ENCODE measurements around the gene PHAF1. TPM values are rescaled to one million over a fixed set of nuclear protein-coding genes. Genes with fewer than 3 reads are reported as not detected.
A peak's percentile ranks its signal among the peaks of the same experiment; 100 is the strongest.

PHAF1 gene
- total and polyA plus RNA-seq, 2 of the 13 experiments (the other 11 are each of a cell fraction or from before 2014, with no cell fraction given), result 48.3 to 174 TPM

DNA sequence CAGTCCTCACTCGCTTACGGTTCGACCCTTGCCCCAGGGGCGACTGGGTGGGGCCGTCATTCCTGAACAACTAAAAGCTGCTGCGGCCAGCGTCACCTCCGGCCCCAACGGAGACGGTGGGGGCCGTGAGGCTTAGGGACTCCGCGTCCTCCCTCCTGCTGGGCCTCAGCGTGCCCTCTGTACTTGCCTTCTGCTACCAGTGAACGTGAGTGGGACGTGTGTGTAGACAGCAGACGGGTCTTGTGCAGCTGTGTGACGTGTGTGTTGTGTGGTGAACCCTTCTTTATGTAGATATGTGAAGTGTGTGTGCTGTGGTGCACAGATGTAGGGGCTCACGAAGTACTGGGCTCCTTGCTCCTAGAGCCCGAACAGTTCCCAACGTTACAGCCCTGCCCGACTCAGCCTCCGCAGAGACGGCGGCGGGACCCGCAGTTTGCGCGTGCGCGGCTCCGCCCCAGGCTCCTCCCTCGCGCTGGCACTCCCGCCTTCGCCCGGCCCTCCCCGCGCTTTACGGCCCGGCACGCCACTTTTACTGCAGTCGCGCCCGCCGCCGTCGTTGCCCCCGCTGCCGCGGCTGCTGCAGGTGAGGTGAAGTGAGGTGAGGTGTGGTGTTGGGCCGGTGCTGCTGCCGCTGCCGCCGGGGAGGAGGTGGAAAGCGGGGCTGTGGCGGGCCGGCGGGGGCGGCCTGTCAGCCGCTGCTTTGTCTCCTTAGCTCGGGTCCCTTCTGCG lies at the start of gene PHAF1 (continued):
- peak; percentile 96 for TF ChIP-seq ZC3H4 (CRISPR knock-in tag; IDR thresholded peaks at IDR 0.05; ENCODE audit: borderline replicate concordance)
- no peak for TF ChIP-seq LCORL (IDR thresholded peaks at IDR 0.05)
- TF ChIP-seq LCORL (CRISPR knock-in tag; IDR thresholded peaks at IDR 0.05), result peak; percentile 97
- no peak for TF ChIP-seq ARNT (IDR thresholded peaks at IDR 0.05)
- TF ChIP-seq MED1 (CRISPR knock-in tag; IDR thresholded peaks at IDR 0.05), result peak; percentile 72
- TF ChIP-seq, protein P1, sequence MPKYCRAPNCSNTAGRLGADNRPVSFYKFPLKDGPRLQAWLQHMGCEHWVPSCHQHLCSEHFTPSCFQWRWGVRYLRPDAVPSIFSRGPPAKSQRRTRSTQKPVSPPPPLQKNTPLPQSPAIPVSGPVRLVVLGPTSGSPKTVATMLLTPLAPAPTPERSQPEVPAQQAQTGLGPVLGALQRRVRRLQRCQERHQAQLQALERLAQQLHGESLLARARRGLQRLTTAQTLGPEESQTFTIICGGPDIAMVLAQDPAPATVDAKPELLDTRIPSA (CRISPR knock-in tag; IDR thresholded peaks at IDR 0.05; ENCODE audit: borderline replicate concordance), result peak; percentile 38; the same call in 1 of the 2 replicates
- TF ChIP-seq, protein P2, sequence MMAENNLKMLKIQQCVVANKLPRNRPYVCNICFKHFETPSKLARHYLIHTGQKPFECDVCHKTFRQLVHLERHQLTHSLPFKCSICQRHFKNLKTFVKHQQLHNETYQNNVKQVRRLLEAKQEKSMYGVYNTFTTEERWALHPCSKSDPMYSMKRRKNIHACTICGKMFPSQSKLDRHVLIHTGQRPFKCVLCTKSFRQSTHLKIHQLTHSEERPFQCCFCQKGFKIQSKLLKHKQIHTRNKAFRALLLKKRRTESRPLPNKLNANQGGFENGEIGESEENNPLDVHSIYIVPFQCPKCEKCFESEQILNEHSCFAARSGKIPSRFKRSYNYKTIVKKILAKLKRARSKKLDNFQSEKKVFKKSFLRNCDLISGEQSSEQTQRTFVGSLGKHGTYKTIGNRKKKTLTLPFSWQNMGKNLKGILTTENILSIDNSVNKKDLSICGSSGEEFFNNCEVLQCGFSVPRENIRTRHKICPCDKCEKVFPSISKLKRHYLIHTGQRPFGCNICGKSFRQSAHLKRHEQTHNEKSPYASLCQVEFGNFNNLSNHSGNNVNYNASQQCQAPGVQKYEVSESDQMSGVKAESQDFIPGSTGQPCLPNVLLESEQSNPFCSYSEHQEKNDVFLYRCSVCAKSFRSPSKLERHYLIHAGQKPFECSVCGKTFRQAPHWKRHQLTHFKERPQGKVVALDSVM (CRISPR knock-in tag; IDR thresholded peaks at IDR 0.05), result peak; percentile 98
- peak; percentile 64; the same call in 1 of the 2 replicates for TF ChIP-seq TARDBP (CRISPR knock-in tag; IDR thresholded peaks at IDR 0.05)
- TF ChIP-seq ZNF772 (CRISPR knock-in tag; IDR thresholded peaks at IDR 0.05), result 0 out of 2 replicates have a peak, but pooled peaks have one; percentile 74
- no peak for TF ChIP-seq ZNF446 (CRISPR knock-in tag; IDR thresholded peaks at IDR 0.05)
- TF ChIP-seq, protein P3, sequence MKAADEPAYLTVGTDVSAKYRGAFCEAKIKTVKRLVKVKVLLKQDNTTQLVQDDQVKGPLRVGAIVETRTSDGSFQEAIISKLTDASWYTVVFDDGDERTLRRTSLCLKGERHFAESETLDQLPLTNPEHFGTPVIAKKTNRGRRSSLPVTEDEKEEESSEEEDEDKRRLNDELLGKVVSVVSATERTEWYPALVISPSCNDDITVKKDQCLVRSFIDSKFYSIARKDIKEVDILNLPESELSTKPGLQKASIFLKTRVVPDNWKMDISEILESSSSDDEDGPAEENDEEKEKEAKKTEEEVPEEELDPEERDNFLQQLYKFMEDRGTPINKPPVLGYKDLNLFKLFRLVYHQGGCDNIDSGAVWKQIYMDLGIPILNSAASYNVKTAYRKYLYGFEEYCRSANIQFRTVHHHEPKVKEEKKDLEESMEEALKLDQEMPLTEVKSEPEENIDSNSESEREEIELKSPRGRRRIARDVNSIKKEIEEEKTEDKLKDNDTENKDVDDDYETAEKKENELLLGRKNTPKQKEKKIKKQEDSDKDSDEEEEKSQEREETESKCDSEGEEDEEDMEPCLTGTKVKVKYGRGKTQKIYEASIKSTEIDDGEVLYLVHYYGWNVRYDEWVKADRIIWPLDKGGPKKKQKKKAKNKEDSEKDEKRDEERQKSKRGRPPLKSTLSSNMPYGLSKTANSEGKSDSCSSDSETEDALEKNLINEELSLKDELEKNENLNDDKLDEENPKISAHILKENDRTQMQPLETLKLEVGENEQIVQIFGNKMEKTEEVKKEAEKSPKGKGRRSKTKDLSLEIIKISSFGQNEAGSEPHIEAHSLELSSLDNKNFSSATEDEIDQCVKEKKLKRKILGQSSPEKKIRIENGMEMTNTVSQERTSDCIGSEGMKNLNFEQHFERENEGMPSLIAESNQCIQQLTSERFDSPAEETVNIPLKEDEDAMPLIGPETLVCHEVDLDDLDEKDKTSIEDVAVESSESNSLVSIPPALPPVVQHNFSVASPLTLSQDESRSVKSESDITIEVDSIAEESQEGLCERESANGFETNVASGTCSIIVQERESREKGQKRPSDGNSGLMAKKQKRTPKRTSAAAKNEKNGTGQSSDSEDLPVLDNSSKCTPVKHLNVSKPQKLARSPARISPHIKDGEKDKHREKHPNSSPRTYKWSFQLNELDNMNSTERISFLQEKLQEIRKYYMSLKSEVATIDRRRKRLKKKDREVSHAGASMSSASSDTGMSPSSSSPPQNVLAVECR (CRISPR knock-in tag; IDR thresholded peaks at IDR 0.05; ENCODE audit: borderline replicate concordance), result peak; percentile 91
- peak; percentile 97 for TF ChIP-seq ZNF619 (CRISPR knock-in tag; IDR thresholded peaks at IDR 0.05)
- TF ChIP-seq FOXP1 (IDR thresholded peaks at IDR 0.05), result no peak
- peak; percentile 30 for TF ChIP-seq FOXP1 (CRISPR knock-in tag; IDR thresholded peaks at IDR 0.05)
- peak; percentile 31; the same call in 1 of the 2 replicates for TF ChIP-seq GZF1 (CRISPR knock-in tag; IDR thresholded peaks at IDR 0.05)
- peak; percentile 30 for TF ChIP-seq YY1 (IDR thresholded peaks at IDR 0.05; ENCODE audit: insufficient read depth, insufficient replicate concordance, low read depth, low read length)
- TF ChIP-seq MTA3 (CRISPR knock-in tag; IDR thresholded peaks at IDR 0.05), result no peak
- TF ChIP-seq, protein P4, sequence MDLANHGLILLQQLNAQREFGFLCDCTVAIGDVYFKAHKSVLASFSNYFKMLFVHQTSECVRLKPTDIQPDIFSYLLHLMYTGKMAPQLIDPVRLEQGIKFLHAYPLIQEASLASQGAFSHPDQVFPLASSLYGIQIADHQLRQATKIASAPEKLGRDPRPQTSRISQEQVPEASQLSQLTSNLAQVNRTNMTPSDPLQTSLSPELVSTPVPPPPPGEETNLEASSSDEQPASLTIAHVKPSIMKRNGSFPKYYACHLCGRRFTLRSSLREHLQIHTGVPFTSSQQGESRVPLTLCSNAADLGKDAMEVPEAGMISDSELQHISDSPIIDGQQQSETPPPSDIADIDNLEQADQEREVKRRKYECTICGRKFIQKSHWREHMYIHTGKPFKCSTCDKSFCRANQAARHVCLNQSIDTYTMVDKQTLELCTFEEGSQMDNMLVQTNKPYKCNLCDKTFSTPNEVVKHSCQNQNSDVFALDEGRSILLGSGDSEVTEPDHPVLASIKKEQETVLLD (CRISPR knock-in tag; IDR thresholded peaks at IDR 0.05; ENCODE audit: low read depth), result peak; percentile 68
- TF ChIP-seq CCDC6 (CRISPR knock-in tag; IDR thresholded peaks at IDR 0.05), result no peak
- TF ChIP-seq MLLT10 (CRISPR knock-in tag; IDR thresholded peaks at IDR 0.05), result no peak
- TF ChIP-seq, protein P5, sequence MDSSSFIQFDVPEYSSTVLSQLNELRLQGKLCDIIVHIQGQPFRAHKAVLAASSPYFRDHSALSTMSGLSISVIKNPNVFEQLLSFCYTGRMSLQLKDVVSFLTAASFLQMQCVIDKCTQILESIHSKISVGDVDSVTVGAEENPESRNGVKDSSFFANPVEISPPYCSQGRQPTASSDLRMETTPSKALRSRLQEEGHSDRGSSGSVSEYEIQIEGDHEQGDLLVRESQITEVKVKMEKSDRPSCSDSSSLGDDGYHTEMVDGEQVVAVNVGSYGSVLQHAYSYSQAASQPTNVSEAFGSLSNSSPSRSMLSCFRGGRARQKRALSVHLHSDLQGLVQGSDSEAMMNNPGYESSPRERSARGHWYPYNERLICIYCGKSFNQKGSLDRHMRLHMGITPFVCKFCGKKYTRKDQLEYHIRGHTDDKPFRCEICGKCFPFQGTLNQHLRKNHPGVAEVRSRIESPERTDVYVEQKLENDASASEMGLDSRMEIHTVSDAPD (CRISPR knock-in tag; IDR thresholded peaks at IDR 0.05), result no peak
- TF ChIP-seq ELF3 (CRISPR knock-in tag; IDR thresholded peaks at IDR 0.05), result peak; percentile 77

All from HepG2 (cell line).